SK-N-SH (cell line): Measurements from ENCODE around the gene C3orf22. TPM values are rescaled to one million over a fixed set of nuclear protein-coding genes. Genes with fewer than 3 reads are reported as not detected.

ENCODE experiments used
- CTCF ChIA-PET: fragments of 300-600, 350-600 bp; formaldehyde crosslinking; extraction: SDS; loops from one replicate; lab custom pipeline; 2021; lab: Yijun Ruan, JAX
- POLR2A ChIA-PET: fragments of 350-600 bp; sonication (Branson Sonifier 250); formaldehyde crosslinking; extraction: SDS; loops from one replicate; lab custom pipeline; 2020; ENCODE audit warnings: antibody characterized with exemption, inconsistent platforms; lab: Yijun Ruan, JAX
- DNase-seq: peaks from one replicate; pipeline ENCODE4 v3.0.0; 2012
- H2AFZ ChIP-seq: fragments of 200-600 bp; sonication (generic); 2 replicates; pipeline ENCODE4 v1.8.1; 2016; ENCODE audit warnings: antibody characterized with exemption, mild to moderate bottlenecking, low read depth
- H3F3A ChIP-seq: fragments of 200-600 bp; sonication (generic); replicated peaks from 2 replicates; pipeline ENCODE3; 2016; ENCODE audit warnings: antibody characterized with exemption, mild to moderate bottlenecking; ENCODE audit not compliant: insufficient read depth
- H3K27ac ChIP-seq, 2 experiments: fragments of 200-500 bp in 1 of 2; fragments of 200-600 bp in 1 of 2; sonication (Bioruptor generic) in 1 of 2; sonication (generic), shearing (Covaris generic) in 1 of 2; 2 replicates each; pipeline versions ENCODE4 v1.5.1 to v1.6.1; 2014 to 2016; ENCODE audit warnings: low read depth in 2 of 2, inconsistent platforms in 1 of 2, low read length in 1 of 2, mild to moderate bottlenecking in 1 of 2, mixed read lengths in 1 of 2
- H3K27me3 ChIP-seq: fragments of 200-600 bp; sonication (generic), shearing (Covaris generic); 2 replicates; pipeline ENCODE4 v1.6.1; 2016; ENCODE audit warnings: mixed run types; ENCODE audit not compliant: insufficient read depth
- H3K36me3 ChIP-seq, 2 experiments: fragments of 200-500 bp in 1 of 2; fragments of 200-600 bp in 1 of 2; sonication (Bioruptor generic) in 1 of 2; sonication (generic) in 1 of 2; replicated peaks in 1 of 2; 2 replicates each; pipeline versions ENCODE3 to v1.5.1; 2014 to 2016; ENCODE audit warnings: low read length in 1 of 2, mild to moderate bottlenecking in 1 of 2; ENCODE audit not compliant: insufficient read depth in 2 of 2, control insufficient read depth in 1 of 2
- H3K4me1 ChIP-seq, 2 experiments: fragments of 200-500 bp in 1 of 2; fragments of 200-600 bp in 1 of 2; sonication (Bioruptor generic) in 1 of 2; sonication (generic), shearing (Covaris generic) in 1 of 2; 2 replicates each; pipeline versions ENCODE4 v1.5.1 to v1.6.1; 2014 to 2016; ENCODE audit warnings: low read depth in 1 of 2, low read length in 1 of 2, mixed run types in 1 of 2; ENCODE audit not compliant: insufficient read depth in 2 of 2, control insufficient read depth in 1 of 2
- H3K4me2 ChIP-seq: fragments of 200-600 bp; sonication (generic), shearing (Covaris generic); 2 replicates; pipeline ENCODE4 v1.6.1; 2017; ENCODE audit warnings: mixed run types
- H3K4me3 ChIP-seq, 2 experiments: fragments of 200-500 bp in 1 of 2; fragments of 200-600 bp in 1 of 2; sonication (Bioruptor generic) in 1 of 2; sonication (generic), shearing (Covaris generic) in 1 of 2; 2 replicates each; pipeline versions ENCODE4 v1.5.1 to v1.8.1; 2014 to 2016; ENCODE audit warnings: low read depth in 2 of 2, inconsistent platforms in 1 of 2, low read length in 1 of 2, mild to moderate bottlenecking in 1 of 2, mixed read lengths in 1 of 2, moderate library complexity in 1 of 2
- H3K79me2 ChIP-seq: fragments of 200-600 bp; sonication (generic); 2 replicates; pipeline ENCODE4 v1.8.1; 2017; ENCODE audit warnings: mild to moderate bottlenecking; ENCODE audit not compliant: insufficient read depth
- H3K9ac ChIP-seq: fragments of 200-600 bp; sonication (generic); 2 replicates; pipeline ENCODE4 v1.6.1; 2017; ENCODE audit warnings: mixed run types
- H3K9me2 ChIP-seq: fragments of 200-600 bp; sonication (generic); 2 replicates; pipeline ENCODE4 v1.6.1; 2017; ENCODE audit warnings: mixed run types
- H3K9me3 ChIP-seq: fragments of 200-600 bp; sonication (generic); 2 replicates; pipeline ENCODE4 v1.6.1; 2017; ENCODE audit warnings: mixed run types, mild to moderate bottlenecking, moderate library complexity
- H4K20me1 ChIP-seq: fragments of 200-600 bp; sonication (generic); 2 replicates; pipeline ENCODE4 v1.6.1; 2017; ENCODE audit warnings: mild to moderate bottlenecking, mixed run types; ENCODE audit not compliant: insufficient read depth
- ELF1 ChIP-seq: IDR thresholded peaks from 2 replicates; pipeline ENCODE4 v1.4.0; 2012
- FOSL2 ChIP-seq: IDR thresholded peaks from 2 replicates; pipeline ENCODE4 v1.4.0; 2012; ENCODE audit warnings: low read depth, mild to moderate bottlenecking, moderate library complexity, borderline replicate concordance
- FOXJ3 ChIP-seq: sonication (generic); formaldehyde crosslinking; IDR thresholded peaks from 2 replicates; pipeline ENCODE4 v1.5.1; 2020; ENCODE audit warnings: mild to moderate bottlenecking, missing genetic modification reagents
- FOXM1 ChIP-seq: IDR thresholded peaks from 2 replicates; pipeline ENCODE4 v1.4.0; 2012; ENCODE audit warnings: low read depth, mild to moderate bottlenecking
- GABPA ChIP-seq: IDR thresholded peaks from 2 replicates; pipeline ENCODE4 v1.4.0; 2012; ENCODE audit warnings: low read depth, mild to moderate bottlenecking
- GATA2 ChIP-seq: sonication (generic); formaldehyde crosslinking; IDR thresholded peaks from 2 replicates; pipeline ENCODE4 v1.5.0; 2020; ENCODE audit warnings: mild to moderate bottlenecking, missing genetic modification reagents
- IRF3 ChIP-seq: fragments of 150-350 bp; IDR thresholded peaks from 2 replicates; pipeline ENCODE4 v1.6.1; 2016; ENCODE audit warnings: mild to moderate bottlenecking, low read depth, low read length
- JUND ChIP-seq: IDR thresholded peaks from 2 replicates; pipeline ENCODE4 v1.4.0; 2012
- MAX ChIP-seq: IDR thresholded peaks from 2 replicates; pipeline ENCODE4 v1.4.0; 2012; ENCODE audit warnings: low read depth
- MEF2A ChIP-seq: IDR thresholded peaks from 2 replicates; pipeline ENCODE4 v1.4.0; 2012; ENCODE audit warnings: low read depth, borderline replicate concordance
- MXI1 ChIP-seq: IDR thresholded peaks from 2 replicates; pipeline ENCODE4 v1.6.1; 2012; ENCODE audit warnings: mild to moderate bottlenecking, low read depth, low read length, improper control_type of control experiment
- RAD21 ChIP-seq: IDR thresholded peaks from 2 replicates; pipeline ENCODE4 v1.6.1; 2012; ENCODE audit warnings: mild to moderate bottlenecking, low read length
- REST ChIP-seq: IDR thresholded peaks from 2 replicates; pipeline ENCODE4 v1.6.1; 2012; ENCODE audit warnings: mild to moderate bottlenecking, low read depth, low read length, moderate library complexity
- RFX5 ChIP-seq: IDR thresholded peaks from 2 replicates; pipeline ENCODE4 v1.6.1; 2012; ENCODE audit warnings: mild to moderate bottlenecking, improper control_type of control experiment, low read length
- SMC3 ChIP-seq: IDR thresholded peaks from 2 replicates; pipeline ENCODE4 v1.6.1; 2012; ENCODE audit warnings: low read depth, low read length, improper control_type of control experiment
- TAF1 ChIP-seq: IDR thresholded peaks from 2 replicates; pipeline ENCODE4 v1.6.1; 2012; ENCODE audit warnings: low read depth, mild to moderate bottlenecking, low read length, moderate library complexity, borderline replicate concordance
- TCF12 ChIP-seq: IDR thresholded peaks from 2 replicates; pipeline ENCODE4 v1.4.0; 2012
- TEAD4 ChIP-seq: IDR thresholded peaks from 2 replicates; pipeline ENCODE4 v1.4.0; 2012; ENCODE audit warnings: mild to moderate bottlenecking, borderline replicate concordance; ENCODE audit not compliant: insufficient read depth
- USF1 ChIP-seq: IDR thresholded peaks from 2 replicates; pipeline ENCODE4 v1.4.0; 2012; ENCODE audit warnings: low read depth, borderline replicate concordance
- WGBS: methylation state at CpG from one replicate; pipeline ENCODE4 v1.1.6; 2017; ENCODE audit warnings: low lambda C conversion rate; 5-methylcytosine and 5-hydroxymethylcytosine counted together
- polyA plus RNA-seq, 3 experiments: library from polyadenylated mRNA; depleted of rRNA; stranded (reverse); fragments of >200 nt; gene quantifications; 2 replicates each; pipeline ENCODE4 v1.2.3, GENCODE V29; 2012

C3orf22 gene
- polyA plus RNA-seq, 1 of the 3 experiments (the other 2 are of a cell fraction) = not detected

- Histone ChIP-seq H3K27me3 (no peaks in the 10 kb centered on the region), H3K4me3 (no peak overlapping the region)
- WGBS = 89% methylated on average over 5 of the region's 6 CpGs
- TF ChIP-seq RAD21 = no peak
- no peak for TF ChIP-seq FOSL2
- no peak for TF ChIP-seq USF1
- TF ChIP-seq RFX5 = no peak
- TF ChIP-seq ELF1 = no peak
- no peak for TF ChIP-seq TEAD4
- TF ChIP-seq MEF2A = no peak
- no peak for TF ChIP-seq TAF1
- TF ChIP-seq SMC3 = no peak
- TF ChIP-seq MAX = no peak
- TF ChIP-seq GATA2 (CRISPR knock-in tag) = no peak
- no peak for TF ChIP-seq FOXM1
- no peak for TF ChIP-seq MXI1
- no peak for TF ChIP-seq REST
- TF ChIP-seq, all 33 proteins: peak for 0
- DNase-seq = no peak
- ChIA-PET CTCF (no interaction called here), POLR2A (no interaction called here)
- Histone ChIP-seq H3K9me2 (no peaks in the 10 kb centered on the region), H3K4me2 (no peak overlapping the region), H3F3A (no peaks in the 10 kb centered on the region), H3K9me3 (no peaks in the 10 kb centered on the region), H3K27ac (no peak overlapping the region), H3K36me3 (peaks cover 13 to 40% of the 10 kb centered on the region in 2 experiments), H4K20me1 (no peaks in the 10 kb centered on the region), H3K79me2 (no peaks in the 10 kb centered on the region), H2AFZ (no peak overlapping the region), H3K9ac (no peak overlapping the region), H3K4me1 (peaks cover 0 to 8% of the 10 kb centered on the region in 2 experiments; a peak in 3 of 4 replicates)
These were observed 46.0 kb upstream of the C3orf22 start for GRCh38 chr3:126604691-126605090.

- no peak overlapping the region for H3K27ac ChIP-seq
These were observed 40.4 kb upstream of the C3orf22 start for GRCh38 chr3:126599101-126599500.

More at GRCh38 chr3:126599101-126599500, 40.4 kb upstream of the C3orf22 start:
- ChIA-PET POLR2A (no interaction called here), CTCF (no interaction called here)
- Histone ChIP-seq H3K4me3 (no peak overlapping the region), H3K4me2 (no peak overlapping the region), H3K9me2 (no peaks in the 10 kb centered on the region), H3F3A (no peaks in the 10 kb centered on the region), H3K79me2 (no peaks in the 10 kb centered on the region), H3K4me1 (no peaks in the 10 kb centered on the region), H3K27me3 (no peaks in the 10 kb centered on the region), H3K9me3 (peaks cover 5% of the 10 kb centered on the region; the same call in 1 of the 2 replicates), H2AFZ (no peak overlapping the region), H3K9ac (no peak overlapping the region), H4K20me1 (no peaks in the 10 kb centered on the region), H3K36me3 (peaks cover 4 to 11% of the 10 kb centered on the region in 2 experiments)
- no peak for DNase-seq
- WGBS = 0% methylated on average over 1 of the region's 1 CpG
- no peak for TF ChIP-seq USF1
- TF ChIP-seq FOXJ3 (CRISPR knock-in tag) = no peak
- TF ChIP-seq GABPA = no peak
- TF ChIP-seq TCF12 = no peak
- TF ChIP-seq FOSL2 = no peak
- TF ChIP-seq IRF3 = no peak
- no peak for TF ChIP-seq GATA2 (CRISPR knock-in tag)
- no peak for TF ChIP-seq JUND
- TF ChIP-seq MXI1 = no peak
